ENCODE data around the gene STXBP4. TPM values are rescaled to one million over a fixed set of nuclear protein-coding genes. Genes with fewer than 3 reads are reported as not detected.

Gene STXBP4
- polyA plus RNA-seq, 1 experiment, result 9.7 TPM

GRCh38 chr17:55177159-55177854, 208.7 kb downstream of the STXBP4 start:
- Histone ChIP-seq H3K27me3 (ENCODE audit: control insufficient read depth, insufficient read depth, low read length) (no peaks in the 10 kb centered on the region), H3K27ac (ENCODE audit: low read depth, low read length) (no peak overlapping the region), H3K4me3 (ENCODE audit: low read depth, low read length) (no peak overlapping the region), H3K9me3 (ENCODE audit: control insufficient read depth, insufficient read depth, low read length) (no peaks in the 10 kb centered on the region)
- CTCF ChIA-PET, result no interaction called here
- no peak for TF ChIP-seq CTCF (IDR thresholded peaks at IDR 0.05; ENCODE audit: low read depth, low read length)
- no peak for DNase-seq (ENCODE audit: low read depth, low spot score)
- POLR2A ChIA-PET, result no interaction called here

- H3K4me3 ChIP-seq (ENCODE audit: low read depth, low read length), result no peak overlapping the region
- no peak overlapping the region for H3K27ac ChIP-seq (ENCODE audit: low read depth, low read length)
- H3K27me3 ChIP-seq (ENCODE audit: control insufficient read depth, insufficient read depth, low read length), result no peaks in the 10 kb centered on the region
- no peak for TF ChIP-seq CTCF (IDR thresholded peaks at IDR 0.05; ENCODE audit: low read depth, low read length)
- ChIA-PET CTCF (interaction anchor here (0.5 kb wide), 1 partner anchor 1461 kb away, joined by 3 read pairs; no protein-coding TSS in a partner anchor), POLR2A (no interaction called here)
- H3K9me3 ChIP-seq (ENCODE audit: control insufficient read depth, insufficient read depth, low read length), result no peaks in the 10 kb centered on the region
- no peak for DNase-seq (ENCODE audit: low read depth, low spot score)
These were observed 209.3 kb downstream of the STXBP4 start for GRCh38 chr17:55177855-55178217.

- no peaks in the 10 kb centered on the region for H3K27me3 ChIP-seq (ENCODE audit: control insufficient read depth, insufficient read depth, low read length)
- ChIA-PET POLR2A (no interaction called here), CTCF (no interaction called here)
- TF ChIP-seq CTCF (IDR thresholded peaks at IDR 0.05; ENCODE audit: low read depth, low read length), result no peak
- no peaks in the 10 kb centered on the region for H3K9me3 ChIP-seq (ENCODE audit: control insufficient read depth, insufficient read depth, low read length)
- H3K4me3 ChIP-seq (ENCODE audit: low read depth, low read length), result no peak overlapping the region
- H3K27ac ChIP-seq (ENCODE audit: low read depth, low read length), result no peak overlapping the region
- no peak for DNase-seq (ENCODE audit: low read depth, low spot score)
These were observed 218.6 kb downstream of the STXBP4 start for GRCh38 chr17:55186937-55187770.

- ChIA-PET CTCF (no interaction called here), POLR2A (no interaction called here)
- Histone ChIP-seq H3K27me3 (ENCODE audit: control insufficient read depth, insufficient read depth, low read length) (no peaks in the 10 kb centered on the region), H3K9me3 (ENCODE audit: control insufficient read depth, insufficient read depth, low read length) (no peaks in the 10 kb centered on the region), H3K4me3 (ENCODE audit: low read depth, low read length) (no peak overlapping the region), H3K27ac (ENCODE audit: low read depth, low read length) (no peak overlapping the region)
- TF ChIP-seq CTCF (IDR thresholded peaks at IDR 0.05; ENCODE audit: low read depth, low read length), result no peak
- no peak for DNase-seq (ENCODE audit: low read depth, low spot score)
These were observed 222.2 kb downstream of the STXBP4 start for GRCh38 chr17:55190748-55191147.

- no peak for TF ChIP-seq CTCF (IDR thresholded peaks at IDR 0.05; ENCODE audit: low read depth, low read length)
- no peak for DNase-seq (ENCODE audit: low read depth, low spot score)
- H3K9me3 ChIP-seq (ENCODE audit: control insufficient read depth, insufficient read depth, low read length), result no peaks in the 10 kb centered on the region
- H3K4me3 ChIP-seq (ENCODE audit: low read depth, low read length), result no peak overlapping the region
- ChIA-PET CTCF (no interaction called here), POLR2A (no interaction called here)
- H3K27ac ChIP-seq (ENCODE audit: low read depth, low read length), result no peak overlapping the region
- no peaks in the 10 kb centered on the region for H3K27me3 ChIP-seq (ENCODE audit: control insufficient read depth, insufficient read depth, low read length)
These were observed 230.3 kb downstream of the STXBP4 start for GRCh38 chr17:55198690-55199370.
